Measurements from ENCODE around the gene ABI3BP. TPM values are rescaled to one million over a fixed set of nuclear protein-coding genes. Genes with fewer than 3 reads are reported as not detected.

Gene ABI3BP
- 0.68 and 3.1 TPM in 2 replicates for total RNA-seq

GRCh38 chr3:100993309-100993708, at the start of gene ABI3BP:
Gene ABI3BP, minus strand, starts transcription at chr3:100993421. Its CDS starts 37 bp downstream, at chr3:100993384.

GRCh38 chr3:100708989-100709841, 284.0 kb downstream of the ABI3BP start, which contains the start of gene TFG:
Gene TFG, plus strand, starts transcription at chr3:100709494. Its CDS starts 4,192 bp downstream, at chr3:100713686.

